ENCODE measurements around the gene SH3BP4.

SH3BP4 gene

DNA sequence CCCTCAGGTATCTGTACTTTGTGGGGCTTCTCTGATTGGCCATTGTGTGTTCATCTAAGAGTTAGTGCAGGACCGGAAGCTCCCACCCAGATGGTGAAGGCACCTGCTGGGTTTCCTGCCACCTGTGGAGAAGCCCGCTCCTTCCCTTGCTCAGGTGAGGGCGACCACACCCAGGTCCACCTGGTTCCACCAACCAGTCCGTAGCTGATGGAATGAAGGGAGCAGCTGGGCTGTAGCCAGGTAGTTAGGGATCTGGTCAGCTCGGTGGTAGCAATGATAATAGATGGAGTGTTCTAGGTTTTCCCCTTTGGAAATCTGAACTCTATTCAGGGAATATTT lies 16.0 kb downstream of the SH3BP4 start:
- Histone ChIP-seq H4K20me1 (ENCODE audit: low read depth, low read length) (no peaks in the 10 kb centered on the region), H2AFZ (ENCODE audit: low read depth, low read length, severe bottlenecking) (no peak overlapping the region), H3K36me3 (ENCODE audit: low read length) (no peaks in the 10 kb centered on the region), H3K27me3 (ENCODE audit: low read length) (no peaks in the 10 kb centered on the region), H3K79me2 (ENCODE audit: insufficient read depth, low read length) (no peaks in the 10 kb centered on the region), H3F3A (ENCODE audit: insufficient read depth) (no peaks in the 10 kb centered on the region), H3K4me2 (ENCODE audit: low read depth, low read length, poor library complexity, severe bottlenecking) (no peak overlapping the region), H3K4me3 (ENCODE audit: insufficient read depth, low read length, poor library complexity, severe bottlenecking) (no peak overlapping the region), H3K9ac (ENCODE audit: low read length) (no peak overlapping the region), H3K27ac (ENCODE audit: low read depth, low read length) (no peak overlapping the region), H3K9me2 (replicated peaks; ENCODE audit: insufficient read depth, low read length) (no peaks in the 10 kb centered on the region), H3K9me3 (ENCODE audit: insufficient read depth, low read length) (no peaks in the 10 kb centered on the region)
- TF ChIP-seq, protein P1, sequence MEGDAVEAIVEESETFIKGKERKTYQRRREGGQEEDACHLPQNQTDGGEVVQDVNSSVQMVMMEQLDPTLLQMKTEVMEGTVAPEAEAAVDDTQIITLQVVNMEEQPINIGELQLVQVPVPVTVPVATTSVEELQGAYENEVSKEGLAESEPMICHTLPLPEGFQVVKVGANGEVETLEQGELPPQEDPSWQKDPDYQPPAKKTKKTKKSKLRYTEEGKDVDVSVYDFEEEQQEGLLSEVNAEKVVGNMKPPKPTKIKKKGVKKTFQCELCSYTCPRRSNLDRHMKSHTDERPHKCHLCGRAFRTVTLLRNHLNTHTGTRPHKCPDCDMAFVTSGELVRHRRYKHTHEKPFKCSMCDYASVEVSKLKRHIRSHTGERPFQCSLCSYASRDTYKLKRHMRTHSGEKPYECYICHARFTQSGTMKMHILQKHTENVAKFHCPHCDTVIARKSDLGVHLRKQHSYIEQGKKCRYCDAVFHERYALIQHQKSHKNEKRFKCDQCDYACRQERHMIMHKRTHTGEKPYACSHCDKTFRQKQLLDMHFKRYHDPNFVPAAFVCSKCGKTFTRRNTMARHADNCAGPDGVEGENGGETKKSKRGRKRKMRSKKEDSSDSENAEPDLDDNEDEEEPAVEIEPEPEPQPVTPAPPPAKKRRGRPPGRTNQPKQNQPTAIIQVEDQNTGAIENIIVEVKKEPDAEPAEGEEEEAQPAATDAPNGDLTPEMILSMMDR (IDR thresholded peaks at IDR 0.05; ENCODE audit: insufficient read depth, low read length, poor library complexity, severe bottlenecking): no peak
- TF ChIP-seq EZH2phosphoT487 (conservative IDR thresholded peaks at IDR 0.05; ENCODE audit: low read length): no peak

DNA sequence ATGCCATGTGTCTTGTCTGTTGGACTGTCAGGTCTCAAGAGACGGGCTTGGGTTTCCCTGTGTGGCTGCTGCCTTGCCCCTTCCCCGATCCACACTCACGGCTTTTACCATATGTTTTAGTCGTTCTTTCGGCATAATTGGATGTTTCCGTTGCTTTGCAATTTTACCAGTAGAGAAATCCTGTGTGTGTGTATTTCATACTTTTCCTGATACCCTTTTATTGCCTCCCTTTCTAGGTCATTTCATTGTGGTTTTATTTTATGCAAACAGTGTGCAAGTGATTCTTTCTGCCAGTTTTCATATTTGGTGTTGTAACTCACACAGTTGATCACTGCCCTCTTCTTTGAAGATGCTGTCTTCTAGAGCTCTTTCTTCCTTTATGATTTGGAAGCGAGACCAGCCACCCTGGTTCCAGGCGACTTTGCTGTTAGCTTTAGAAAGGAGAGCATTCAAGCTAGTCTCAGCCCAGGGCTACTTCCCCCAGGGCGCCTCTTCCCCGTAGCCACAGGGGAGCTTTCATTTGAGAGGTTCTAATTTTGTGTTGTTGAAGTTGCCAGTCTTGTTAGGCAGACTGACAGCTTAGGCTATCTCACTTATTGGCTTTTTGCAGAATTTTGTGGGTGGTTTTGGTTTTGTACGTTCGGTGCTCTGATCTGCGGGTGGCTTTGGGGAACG lies 17.0 kb downstream of the SH3BP4 start:
- no peaks in the 10 kb centered on the region for H3K36me3 ChIP-seq (ENCODE audit: low read length)
- no peak overlapping the region for H3K27ac ChIP-seq (ENCODE audit: low read depth, low read length)
- H3K79me2 ChIP-seq (ENCODE audit: insufficient read depth, low read length): no peaks in the 10 kb centered on the region

DNA sequence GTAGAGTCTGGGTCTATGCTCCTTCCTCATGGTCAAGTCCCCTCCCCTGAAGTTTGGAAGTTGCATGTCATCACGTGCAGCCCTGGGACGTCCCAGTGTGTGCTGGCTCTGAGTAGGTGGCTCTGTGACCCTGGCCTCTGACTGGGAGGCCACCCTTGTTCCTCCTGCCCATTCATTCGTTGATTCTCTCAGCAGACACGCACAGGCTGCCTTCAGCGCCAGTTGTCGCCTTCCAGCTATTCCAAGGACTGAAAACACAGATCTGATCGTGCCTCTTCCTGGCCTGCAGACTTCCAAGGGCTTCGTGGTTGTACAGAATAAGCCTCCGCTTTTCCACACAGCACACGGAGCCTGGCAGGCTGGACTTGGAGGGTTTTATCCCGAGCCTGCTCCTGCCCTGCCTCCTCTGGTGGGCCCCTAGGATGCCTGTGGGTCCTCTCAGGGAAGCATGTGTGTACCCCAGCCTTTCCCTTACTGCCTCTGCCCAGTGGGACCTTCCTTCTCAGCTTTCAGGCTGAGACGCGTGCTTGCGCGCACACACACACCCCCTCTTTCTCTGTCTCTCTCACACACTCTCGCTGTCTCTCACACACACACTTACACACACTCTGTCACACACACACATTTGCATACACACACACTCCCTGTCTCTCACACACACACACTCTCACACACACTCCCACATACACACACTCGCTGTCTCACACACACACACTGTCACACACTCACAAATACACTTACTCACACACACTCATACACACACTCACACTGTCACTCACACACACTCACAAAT lies 17.7 kb downstream of the SH3BP4 start:
- Histone ChIP-seq H3K36me3 (ENCODE audit: low read length) (no peaks in the 10 kb centered on the region), H3K9me2 (replicated peaks; ENCODE audit: insufficient read depth, low read length) (no peaks in the 10 kb centered on the region), H2AFZ (ENCODE audit: low read depth, low read length, severe bottlenecking) (no peak overlapping the region), H4K20me1 (ENCODE audit: low read depth, low read length) (no peaks in the 10 kb centered on the region), H3K9me3 (ENCODE audit: insufficient read depth, low read length) (no peaks in the 10 kb centered on the region), H3K27ac (ENCODE audit: low read depth, low read length) (no peak overlapping the region), H3K27me3 (ENCODE audit: low read length) (no peaks in the 10 kb centered on the region), H3K4me2 (ENCODE audit: low read depth, low read length, poor library complexity, severe bottlenecking) (no peak overlapping the region), H3K79me2 (ENCODE audit: insufficient read depth, low read length) (no peaks in the 10 kb centered on the region), H3F3A (ENCODE audit: insufficient read depth) (no peaks in the 10 kb centered on the region), H3K9ac (ENCODE audit: low read length) (no peak overlapping the region), H3K4me3 (ENCODE audit: insufficient read depth, low read length, poor library complexity, severe bottlenecking) (no peak overlapping the region)
- TF ChIP-seq EZH2phosphoT487 (conservative IDR thresholded peaks at IDR 0.05; ENCODE audit: low read length): no peak
- TF ChIP-seq, protein P1 (IDR thresholded peaks at IDR 0.05; ENCODE audit: insufficient read depth, low read length, poor library complexity, severe bottlenecking): no peak

More for the DNA sequence above, 17.0 kb downstream of the SH3BP4 start:
- H3K27me3 ChIP-seq (ENCODE audit: low read length): no peaks in the 10 kb centered on the region
- no peak overlapping the region for H2AFZ ChIP-seq (ENCODE audit: low read depth, low read length, severe bottlenecking)
- no peaks in the 10 kb centered on the region for H3K9me3 ChIP-seq (ENCODE audit: insufficient read depth, low read length)
- TF ChIP-seq EZH2phosphoT487 (conservative IDR thresholded peaks at IDR 0.05; ENCODE audit: low read length): no peak
- TF ChIP-seq, protein P1 (IDR thresholded peaks at IDR 0.05; ENCODE audit: insufficient read depth, low read length, poor library complexity, severe bottlenecking): no peak
- H3K4me3 ChIP-seq (ENCODE audit: insufficient read depth, low read length, poor library complexity, severe bottlenecking): no peak overlapping the region
- no peak overlapping the region for H3K9ac ChIP-seq (ENCODE audit: low read length)
- H3K4me2 ChIP-seq (ENCODE audit: low read depth, low read length, poor library complexity, severe bottlenecking): no peak overlapping the region
- no peaks in the 10 kb centered on the region for H4K20me1 ChIP-seq (ENCODE audit: low read depth, low read length)
- H3K9me2 ChIP-seq (replicated peaks; ENCODE audit: insufficient read depth, low read length): no peaks in the 10 kb centered on the region
- no peaks in the 10 kb centered on the region for H3F3A ChIP-seq (ENCODE audit: insufficient read depth)

Measured in SU-DHL-6 (cell line).